Caco-2 (cell line): Measurements from ENCODE around the gene JUN. TPM values are rescaled to one million over a fixed set of nuclear protein-coding genes. Genes with fewer than 3 reads are reported as not detected.
A peak's percentile ranks its signal among the peaks of the same experiment; 100 is the strongest.

Experiments
- BruUV-seq: library from RNA; stranded (reverse); fragments of 400-500 nt; replicated peaks from 2 replicates; lab custom pipeline; 2021; lab: Mats Ljungman, UMichigan
- CTCF ChIA-PET: fragments of 300-600 bp; sonication (Branson Sonifier 250); formaldehyde crosslinking; loops from one replicate; lab custom pipeline; 2022; ENCODE audit warnings: antibody characterized with exemption; lab: Charles Lee
- POLR2A ChIA-PET: fragments of 300-600 bp; sonication (Branson Sonifier 250); formaldehyde crosslinking; loops from one replicate; lab custom pipeline; 2022; ENCODE audit warnings: antibody characterized with exemption; lab: Charles Lee
- DNase-seq, 2 experiments: peaks; one replicate each; pipeline versions ENCODE4 v3.0.0 to v3.0.0-alpha.2; 2020 to 2022
- H3K27me3 ChIP-seq: replicated peaks from 2 replicates; pipeline ENCODE4 v1.6.0; 2011; ENCODE audit warnings: low read length; ENCODE audit not compliant: control insufficient read depth, insufficient read depth
- H3K36me3 ChIP-seq: 2 replicates; pipeline ENCODE4 v1.5.1; 2011; ENCODE audit warnings: low read length; ENCODE audit not compliant: control insufficient read depth, insufficient read depth
- H3K4me1 ChIP-seq: fragments of 250-450 bp; sonication (Bioruptor Pico); 2 replicates; pipeline ENCODE4 v1.5.1; 2020; ENCODE audit warnings: mild to moderate bottlenecking
- H3K4me3 ChIP-seq: 2 replicates; pipeline ENCODE4 v1.5.1; 2011; ENCODE audit warnings: low read depth, mild to moderate bottlenecking, control low read depth, low read length
- H3K9me3 ChIP-seq: fragments of 250-450 bp; sonication (Bioruptor Pico); 2 replicates; pipeline ENCODE4 v1.5.1; 2020; ENCODE audit warnings: mild to moderate bottlenecking, moderate library complexity
- H3K27ac Mint-ChIP-seq: one replicate; pipeline ENCODE4 v1.8.0; 2022; ENCODE audit warnings: mixed read lengths; ENCODE audit not compliant: unreplicated experiment
- H3K27me3 Mint-ChIP-seq: one replicate; pipeline ENCODE4 v1.8.0; 2022; ENCODE audit warnings: mixed read lengths; ENCODE audit not compliant: insufficient read depth, unreplicated experiment
- H3K36me3 Mint-ChIP-seq: one replicate; pipeline ENCODE4 v1.8.0; 2022; ENCODE audit warnings: mild to moderate bottlenecking, mixed read lengths; ENCODE audit not compliant: insufficient read depth, unreplicated experiment
- H3K4me1 Mint-ChIP-seq: one replicate; pipeline ENCODE4 v1.8.0; 2022; ENCODE audit warnings: low read depth, mixed read lengths; ENCODE audit not compliant: unreplicated experiment
- H3K4me3 Mint-ChIP-seq: one replicate; pipeline ENCODE4 v1.8.0; 2022; ENCODE audit warnings: mild to moderate bottlenecking, moderate library complexity, mixed read lengths; ENCODE audit not compliant: unreplicated experiment
- H3K9me3 Mint-ChIP-seq: one replicate; pipeline ENCODE4 v1.8.0; 2022; ENCODE audit warnings: mixed read lengths; ENCODE audit not compliant: unreplicated experiment
- CTCF ChIP-seq, 2 experiments: fragments of 200-600 bp in 1 of 2; IDR thresholded peaks; 1 replicate in 1 of 2; 2 replicates in 1 of 2; pipeline versions ENCODE4 v1.5.1 to v1.8.0; 2011 to 2022; ENCODE audit warnings: antibody characterized with exemption in 1 of 2, control low read depth in 1 of 2, inconsistent platforms in 1 of 2, low read depth in 1 of 2, low read length in 1 of 2, mild to moderate bottlenecking in 1 of 2, moderate library complexity in 1 of 2; ENCODE audit not compliant: insufficient read depth in 1 of 2, severe bottlenecking in 1 of 2, unreplicated experiment in 1 of 2
- intact Hi-C: fragments of 100-400 bp; cut with micrococcal nuclease; formaldehyde crosslinking; loops from one replicate; pipeline ENCODE4 v1.10.0; 2022; ENCODE audit not compliant: unreplicated experiment
- total RNA-seq: library from RNA; stranded (reverse); gene quantifications from 2 replicates; pipeline ENCODE4 v1.2.3, GENCODE V29; 2022

Gene JUN
- total RNA-seq, 1 experiment from 2014 or later: 25.7 TPM

DNA sequence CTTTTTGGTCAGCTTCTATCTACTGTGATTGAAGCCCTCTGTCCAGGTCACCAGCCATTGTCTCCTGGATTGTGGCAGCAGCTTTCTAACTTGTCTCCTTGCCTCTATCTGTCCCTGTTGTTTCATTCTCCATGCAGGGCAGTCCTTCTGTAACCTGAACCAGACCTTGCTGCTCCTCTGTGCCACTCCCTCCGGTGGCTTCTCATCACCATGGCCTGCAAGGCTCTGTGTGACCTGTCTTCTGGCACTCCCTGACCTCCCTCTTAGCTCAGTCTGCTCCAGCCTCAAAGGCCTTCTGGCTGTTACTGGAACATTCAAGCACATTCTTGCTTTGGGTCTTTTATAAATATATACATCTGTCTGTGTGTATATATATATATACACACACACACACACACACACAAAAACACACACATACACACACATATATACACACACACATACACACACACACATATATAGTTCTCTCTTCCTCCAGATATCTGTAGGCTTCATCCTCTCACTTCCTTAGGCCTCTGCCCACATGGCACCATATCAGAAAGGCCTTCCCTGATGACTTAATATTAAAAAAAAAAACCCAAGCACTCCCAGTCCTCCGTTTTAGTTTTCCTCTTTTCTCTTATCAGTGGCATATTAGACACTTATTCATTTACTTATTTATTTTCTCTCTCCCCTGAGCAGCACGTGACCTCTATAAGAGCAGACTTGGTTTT lies 21.2 kb upstream of the JUN start:
- POLR2A ChIA-PET: no interaction called here
- no peaks in the 10 kb centered on the region for H3K36me3 Mint-ChIP-seq

DNA sequence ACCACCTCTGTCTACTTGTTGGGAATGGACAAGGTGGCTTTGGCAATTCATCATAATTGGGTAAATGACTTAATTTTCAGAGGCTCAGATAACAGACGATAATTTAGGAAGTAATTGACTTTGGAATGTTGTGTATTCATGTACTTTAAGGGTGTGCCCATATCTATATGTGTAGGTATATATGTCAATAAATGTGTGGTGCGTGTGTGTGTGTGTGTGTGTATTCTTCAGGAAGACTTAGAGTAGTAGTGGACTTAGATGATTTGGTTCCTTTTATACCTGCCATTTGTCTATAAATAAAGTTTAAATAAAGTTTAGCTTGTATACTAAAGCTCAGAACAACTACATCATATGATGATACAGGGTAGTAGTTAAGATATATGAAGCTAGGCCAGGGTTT lies 20.0 kb upstream of the JUN start:
- POLR2A ChIA-PET: no interaction called here

More for the DNA sequence above, 21.2 kb upstream of the JUN start:
- Mint-ChIP-seq H3K4me3 (no peak overlapping the region), H3K9me3 (no peaks in the 10 kb centered on the region), H3K27me3 (no peaks in the 10 kb centered on the region), H3K27ac (peak overlapping the region; percentile 40), H3K4me1 (peaks cover 25% of the 10 kb centered on the region)
- peaks cover 11% of the 10 kb centered on the region; the same call in 1 of the 2 replicates for H3K4me1 ChIP-seq
- H3K27me3 ChIP-seq: no peaks in the 10 kb centered on the region
- no TSS peak for BruUV-seq
- no peaks in the 10 kb centered on the region for H3K36me3 ChIP-seq
- DNase-seq: peak in 1 of 2 experiments; percentile 42
- CTCF ChIA-PET: no interaction called here
- intact Hi-C loops: no loop called here
- no peaks in the 10 kb centered on the region for H3K9me3 ChIP-seq
- no peak overlapping the region for H3K4me3 ChIP-seq
- TF ChIP-seq CTCF (IDR thresholded peaks at IDR 0.05; ENCODE audit: insufficient read depth in 1 of 2, low read depth in 1 of 2, low read length in 1 of 2, severe bottlenecking in 1 of 2, unreplicated experiment in 1 of 2): peak in 1 of 2 experiments; percentile 15

More for the DNA sequence above, 20.0 kb upstream of the JUN start:
- Histone ChIP-seq H3K27me3 (no peaks in the 10 kb centered on the region), H3K4me1 (peaks cover 6% of the 10 kb centered on the region; the same call in 1 of the 2 replicates), H3K4me3 (no peak overlapping the region), H3K36me3 (no peaks in the 10 kb centered on the region), H3K9me3 (no peaks in the 10 kb centered on the region)
- no peaks in the 10 kb centered on the region for H3K9me3 Mint-ChIP-seq
- no peak overlapping the region for H3K27ac Mint-ChIP-seq
- intact Hi-C loops: no loop called here
- CTCF ChIA-PET: no interaction called here
- H3K36me3 Mint-ChIP-seq: no peaks in the 10 kb centered on the region
- BruUV-seq: no TSS peak
- no peak for TF ChIP-seq CTCF (IDR thresholded peaks at IDR 0.05; ENCODE audit: insufficient read depth in 1 of 2, low read depth in 1 of 2, low read length in 1 of 2, severe bottlenecking in 1 of 2, unreplicated experiment in 1 of 2)
- H3K4me1 Mint-ChIP-seq: peaks cover 19% of the 10 kb centered on the region
- H3K4me3 Mint-ChIP-seq: no peak overlapping the region
- peaks cover 3% of the 10 kb centered on the region for H3K27me3 Mint-ChIP-seq
- DNase-seq: no peak
